ENCODE results near the gene OTUD1.

- TF ChIP-seq CTCF (optimal IDR thresholded peaks at IDR 0.05 in 1 of 3, IDR thresholded peaks at IDR 0.05 in 1 of 3, conservative IDR thresholded peaks at IDR 0.05 in 1 of 3; ENCODE audit: extremely low read depth in 1 of 3, insufficient read depth in 2 of 3, low read length in 3 of 3) (no peak), EZH2 (IDR thresholded peaks at IDR 0.05; ENCODE audit: low read length) (no peak)
Measured at GRCh38 chr10:23406409-23406808, 32.5 kb upstream of the OTUD1 start.
